SK-N-SH (cell line): ENCODE data around the gene CDC42EP3. TPM values are rescaled to one million over a fixed set of nuclear protein-coding genes. Genes with fewer than 3 reads are reported as not detected.

ENCODE experiments used
- CTCF ChIA-PET: fragments of 300-600, 350-600 bp; formaldehyde crosslinking; extraction: SDS; loops from one replicate; lab custom pipeline; 2021; lab: Yijun Ruan, JAX
- POLR2A ChIA-PET: fragments of 350-600 bp; sonication (Branson Sonifier 250); formaldehyde crosslinking; extraction: SDS; loops from one replicate; lab custom pipeline; 2020; ENCODE audit warnings: antibody characterized with exemption, inconsistent platforms; lab: Yijun Ruan, JAX
- DNase-seq: peaks from one replicate; pipeline ENCODE4 v3.0.0; 2012
- H2AFZ ChIP-seq: fragments of 200-600 bp; sonication (generic); 2 replicates; pipeline ENCODE4 v1.8.1; 2016; ENCODE audit warnings: antibody characterized with exemption, mild to moderate bottlenecking, low read depth
- H3F3A ChIP-seq: fragments of 200-600 bp; sonication (generic); replicated peaks from 2 replicates; pipeline ENCODE3; 2016; ENCODE audit warnings: antibody characterized with exemption, mild to moderate bottlenecking; ENCODE audit not compliant: insufficient read depth
- H3K27ac ChIP-seq, 2 experiments: fragments of 200-500 bp in 1 of 2; fragments of 200-600 bp in 1 of 2; sonication (Bioruptor generic) in 1 of 2; sonication (generic), shearing (Covaris generic) in 1 of 2; 2 replicates each; pipeline versions ENCODE4 v1.5.1 to v1.6.1; 2014 to 2016; ENCODE audit warnings: low read depth in 2 of 2, inconsistent platforms in 1 of 2, low read length in 1 of 2, mild to moderate bottlenecking in 1 of 2, mixed read lengths in 1 of 2
- H3K27me3 ChIP-seq: fragments of 200-600 bp; sonication (generic), shearing (Covaris generic); 2 replicates; pipeline ENCODE4 v1.6.1; 2016; ENCODE audit warnings: mixed run types; ENCODE audit not compliant: insufficient read depth
- H3K36me3 ChIP-seq, 2 experiments: fragments of 200-500 bp in 1 of 2; fragments of 200-600 bp in 1 of 2; sonication (Bioruptor generic) in 1 of 2; sonication (generic) in 1 of 2; replicated peaks in 1 of 2; 2 replicates each; pipeline versions ENCODE3 to v1.5.1; 2014 to 2016; ENCODE audit warnings: low read length in 1 of 2, mild to moderate bottlenecking in 1 of 2; ENCODE audit not compliant: insufficient read depth in 2 of 2, control insufficient read depth in 1 of 2
- H3K4me1 ChIP-seq, 2 experiments: fragments of 200-500 bp in 1 of 2; fragments of 200-600 bp in 1 of 2; sonication (Bioruptor generic) in 1 of 2; sonication (generic), shearing (Covaris generic) in 1 of 2; 2 replicates each; pipeline versions ENCODE4 v1.5.1 to v1.6.1; 2014 to 2016; ENCODE audit warnings: low read depth in 1 of 2, low read length in 1 of 2, mixed run types in 1 of 2; ENCODE audit not compliant: insufficient read depth in 2 of 2, control insufficient read depth in 1 of 2
- H3K4me2 ChIP-seq: fragments of 200-600 bp; sonication (generic), shearing (Covaris generic); 2 replicates; pipeline ENCODE4 v1.6.1; 2017; ENCODE audit warnings: mixed run types
- H3K4me3 ChIP-seq, 2 experiments: fragments of 200-500 bp in 1 of 2; fragments of 200-600 bp in 1 of 2; sonication (Bioruptor generic) in 1 of 2; sonication (generic), shearing (Covaris generic) in 1 of 2; 2 replicates each; pipeline versions ENCODE4 v1.5.1 to v1.8.1; 2014 to 2016; ENCODE audit warnings: low read depth in 2 of 2, inconsistent platforms in 1 of 2, low read length in 1 of 2, mild to moderate bottlenecking in 1 of 2, mixed read lengths in 1 of 2, moderate library complexity in 1 of 2
- H3K79me2 ChIP-seq: fragments of 200-600 bp; sonication (generic); 2 replicates; pipeline ENCODE4 v1.8.1; 2017; ENCODE audit warnings: mild to moderate bottlenecking; ENCODE audit not compliant: insufficient read depth
- H3K9ac ChIP-seq: fragments of 200-600 bp; sonication (generic); 2 replicates; pipeline ENCODE4 v1.6.1; 2017; ENCODE audit warnings: mixed run types
- H3K9me2 ChIP-seq: fragments of 200-600 bp; sonication (generic); 2 replicates; pipeline ENCODE4 v1.6.1; 2017; ENCODE audit warnings: mixed run types
- H3K9me3 ChIP-seq: fragments of 200-600 bp; sonication (generic); 2 replicates; pipeline ENCODE4 v1.6.1; 2017; ENCODE audit warnings: mixed run types, mild to moderate bottlenecking, moderate library complexity
- H4K20me1 ChIP-seq: fragments of 200-600 bp; sonication (generic); 2 replicates; pipeline ENCODE4 v1.6.1; 2017; ENCODE audit warnings: mild to moderate bottlenecking, mixed run types; ENCODE audit not compliant: insufficient read depth
- EP300 ChIP-seq, 2 experiments: IDR thresholded peaks; 2 replicates each; pipeline versions ENCODE4 v1.4.0 to v1.6.1; 2012; ENCODE audit warnings: borderline replicate concordance in 1 of 2, low read depth in 1 of 2, low read length in 1 of 2
- IRF3 ChIP-seq: fragments of 150-350 bp; IDR thresholded peaks from 2 replicates; pipeline ENCODE4 v1.6.1; 2016; ENCODE audit warnings: mild to moderate bottlenecking, low read depth, low read length
- MAX ChIP-seq: IDR thresholded peaks from 2 replicates; pipeline ENCODE4 v1.4.0; 2012; ENCODE audit warnings: low read depth
- PBX3 ChIP-seq: IDR thresholded peaks from 2 replicates; pipeline ENCODE4; 2012
- RFX5 ChIP-seq: IDR thresholded peaks from 2 replicates; pipeline ENCODE4 v1.6.1; 2012; ENCODE audit warnings: mild to moderate bottlenecking, improper control_type of control experiment, low read length
- USF1 ChIP-seq: IDR thresholded peaks from 2 replicates; pipeline ENCODE4 v1.4.0; 2012; ENCODE audit warnings: low read depth, borderline replicate concordance
- YY1 ChIP-seq: IDR thresholded peaks from 2 replicates; pipeline ENCODE4 v1.4.0; 2012; ENCODE audit warnings: low read depth, mild to moderate bottlenecking
- WGBS: methylation state at CpG from one replicate; pipeline ENCODE4 v1.1.6; 2017; ENCODE audit warnings: low lambda C conversion rate; 5-methylcytosine and 5-hydroxymethylcytosine counted together
- polyA plus RNA-seq, 3 experiments: library from polyadenylated mRNA; depleted of rRNA; stranded (reverse); fragments of >200 nt; gene quantifications; 2 replicates each; pipeline ENCODE4 v1.2.3, GENCODE V29; 2012

Gene CDC42EP3
- polyA plus RNA-seq, 1 of the 3 experiments (the other 2 are of a cell fraction): 87.5 TPM

DNA sequence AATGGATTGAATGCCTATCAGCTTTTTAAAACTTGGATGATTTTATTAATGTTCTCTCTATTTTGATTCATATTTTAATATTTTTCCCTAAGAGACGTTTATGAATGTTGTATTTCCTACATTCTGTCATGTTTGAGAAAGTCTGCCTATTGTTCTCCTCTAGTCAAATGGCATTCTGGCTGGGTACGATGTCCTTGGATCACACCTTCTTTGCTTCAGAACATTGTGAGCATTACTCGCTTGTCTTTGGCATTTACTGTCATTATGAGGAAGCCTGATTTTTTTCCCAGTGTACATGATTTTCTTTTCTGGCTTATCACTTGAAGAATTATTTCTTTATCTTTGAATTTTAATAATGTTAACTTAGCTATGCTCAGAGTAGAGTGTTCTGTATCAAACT, 78.4 kb downstream of the CDC42EP3 start:
- H3K27me3 ChIP-seq: no peaks in the 10 kb centered on the region
- H3K27ac ChIP-seq: no peak overlapping the region
- H3K79me2 ChIP-seq: no peaks in the 10 kb centered on the region
- POLR2A ChIA-PET: interaction anchor here (0.6 kb wide), 1 partner anchor 646 kb away, joined by 3 read pairs; no protein-coding TSS in a partner anchor
- no peak for TF ChIP-seq IRF3
- no peak for TF ChIP-seq YY1
- TF ChIP-seq PBX3: no peak
- no peak for TF ChIP-seq USF1
- no peak for TF ChIP-seq EP300 (IDR thresholded peaks at IDR 0.05; ENCODE audit: borderline replicate concordance in 1 of 2, low read depth in 1 of 2, low read length in 1 of 2)
- TF ChIP-seq RFX5: no peak
- no peak for TF ChIP-seq MAX
- TF ChIP-seq, all 33 proteins: peak for 0
- no peaks in the 10 kb centered on the region for H3K36me3 ChIP-seq
- no peak overlapping the region for H3K4me3 ChIP-seq
- no peak overlapping the region for H3K9ac ChIP-seq
- H3K9me2 ChIP-seq: no peaks in the 10 kb centered on the region
- DNase-seq: no peak
- no peaks in the 10 kb centered on the region for H4K20me1 ChIP-seq
- peaks cover 7% of the 10 kb centered on the region; the same call in 1 of the 2 replicates for H3K9me3 ChIP-seq
- peaks cover 0 to 32% of the 10 kb centered on the region in 2 experiments; a peak in 3 of 4 replicates for H3K4me1 ChIP-seq
- no peak overlapping the region for H2AFZ ChIP-seq
- CTCF ChIA-PET: interaction anchor here (1.5 kb wide), 1 partner anchor 12 kb away, joined by 3 read pairs; no protein-coding TSS in a partner anchor
- no peak overlapping the region for H3K4me2 ChIP-seq
- 94% methylated on average over 3 of the region's 3 CpGs for WGBS
- H3F3A ChIP-seq: peaks cover 22% of the 10 kb centered on the region
